Measurements from ENCODE around the gene RGL2. TPM values are rescaled to one million over a fixed set of nuclear protein-coding genes. Genes with fewer than 3 reads are reported as not detected.

Gene RGL2
- total RNA-seq, 1 donor from 2014 or later: 117 TPM

DNA sequence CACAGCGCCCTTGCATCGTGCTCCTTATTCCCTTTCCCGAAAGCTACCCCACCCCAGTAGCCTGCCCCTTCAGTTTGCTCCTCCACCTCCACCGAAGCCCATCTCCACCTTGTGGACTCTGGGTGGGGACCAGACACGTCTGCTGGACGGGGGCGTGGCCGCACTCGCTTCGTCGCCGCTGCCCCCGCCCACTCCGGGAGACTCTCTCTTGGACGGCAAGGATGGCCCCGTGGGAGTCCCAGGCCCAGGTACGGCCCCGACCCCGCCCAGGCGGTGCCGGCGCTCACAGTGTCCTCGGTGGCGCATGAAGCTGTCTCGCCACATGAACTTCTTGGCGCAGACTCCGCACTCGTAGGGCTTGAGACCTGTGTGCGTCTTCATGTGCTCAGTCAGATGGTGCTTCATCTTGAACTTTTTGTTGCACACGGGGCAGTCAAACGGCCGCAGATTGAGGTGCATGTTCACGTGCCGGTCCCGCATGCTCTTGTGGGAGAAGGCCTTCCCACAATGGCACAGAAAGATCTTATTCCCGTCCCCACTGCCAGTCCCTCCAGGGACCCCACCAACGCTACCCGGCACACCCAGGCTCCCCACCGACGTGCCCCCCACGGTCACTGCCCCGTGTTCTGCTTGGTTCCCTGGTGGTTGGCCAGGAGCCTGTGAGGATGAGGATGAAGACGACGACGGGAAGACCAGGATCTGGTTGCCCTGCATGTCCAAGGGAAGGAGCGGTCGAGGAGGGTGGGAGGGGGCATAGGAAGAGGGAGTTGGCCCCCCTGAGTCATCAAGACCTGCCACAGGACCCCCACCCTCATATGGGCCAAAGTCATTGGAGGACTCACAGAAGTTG, 16.4 kb upstream of the RGL2 start:
- peaks cover 70% of the 10 kb centered on the region for H3K4me1 ChIP-seq
- no peaks in the 10 kb centered on the region for H3K27me3 ChIP-seq (ENCODE audit: low read depth)
- intact Hi-C loops (cut with DNase I): no loop called here
- H3K4me3 ChIP-seq: peak overlapping the region; percentile 96
- TF ChIP-seq, protein P1, sequence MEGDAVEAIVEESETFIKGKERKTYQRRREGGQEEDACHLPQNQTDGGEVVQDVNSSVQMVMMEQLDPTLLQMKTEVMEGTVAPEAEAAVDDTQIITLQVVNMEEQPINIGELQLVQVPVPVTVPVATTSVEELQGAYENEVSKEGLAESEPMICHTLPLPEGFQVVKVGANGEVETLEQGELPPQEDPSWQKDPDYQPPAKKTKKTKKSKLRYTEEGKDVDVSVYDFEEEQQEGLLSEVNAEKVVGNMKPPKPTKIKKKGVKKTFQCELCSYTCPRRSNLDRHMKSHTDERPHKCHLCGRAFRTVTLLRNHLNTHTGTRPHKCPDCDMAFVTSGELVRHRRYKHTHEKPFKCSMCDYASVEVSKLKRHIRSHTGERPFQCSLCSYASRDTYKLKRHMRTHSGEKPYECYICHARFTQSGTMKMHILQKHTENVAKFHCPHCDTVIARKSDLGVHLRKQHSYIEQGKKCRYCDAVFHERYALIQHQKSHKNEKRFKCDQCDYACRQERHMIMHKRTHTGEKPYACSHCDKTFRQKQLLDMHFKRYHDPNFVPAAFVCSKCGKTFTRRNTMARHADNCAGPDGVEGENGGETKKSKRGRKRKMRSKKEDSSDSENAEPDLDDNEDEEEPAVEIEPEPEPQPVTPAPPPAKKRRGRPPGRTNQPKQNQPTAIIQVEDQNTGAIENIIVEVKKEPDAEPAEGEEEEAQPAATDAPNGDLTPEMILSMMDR (IDR thresholded peaks at IDR 0.05): no peak
- ATAC-seq: peak in 1 of 2 donors; percentile 5
- peaks cover 36% of the 10 kb centered on the region for H3K36me3 ChIP-seq
- DNase-seq: peak; percentile 76
- H3K27ac ChIP-seq: peak overlapping the region; percentile 98
- H3K9me3 ChIP-seq: no peaks in the 10 kb centered on the region

DNA sequence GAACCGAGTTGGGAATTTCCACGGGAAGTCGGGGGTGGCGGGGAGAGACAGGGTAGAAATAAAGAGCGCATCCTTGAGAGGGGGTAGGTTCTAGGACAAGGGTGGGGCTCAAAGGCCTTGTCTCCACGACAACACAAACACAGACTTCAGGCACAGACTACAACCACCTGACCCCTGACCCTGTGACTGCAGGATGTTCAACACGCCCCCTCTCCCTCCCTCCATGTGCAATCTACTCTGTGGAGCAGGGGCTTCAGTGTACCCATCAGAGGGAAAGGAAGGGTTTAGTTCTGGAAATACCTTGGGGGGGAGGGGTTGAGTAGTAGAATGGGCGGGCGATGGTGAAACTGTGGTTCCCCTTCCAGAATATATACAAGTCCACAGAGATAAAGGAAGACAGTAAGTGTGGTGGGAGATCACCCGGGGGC, 15.8 kb upstream of the RGL2 start:
- ATAC-seq: peak; percentile 65 to 67

DNA sequence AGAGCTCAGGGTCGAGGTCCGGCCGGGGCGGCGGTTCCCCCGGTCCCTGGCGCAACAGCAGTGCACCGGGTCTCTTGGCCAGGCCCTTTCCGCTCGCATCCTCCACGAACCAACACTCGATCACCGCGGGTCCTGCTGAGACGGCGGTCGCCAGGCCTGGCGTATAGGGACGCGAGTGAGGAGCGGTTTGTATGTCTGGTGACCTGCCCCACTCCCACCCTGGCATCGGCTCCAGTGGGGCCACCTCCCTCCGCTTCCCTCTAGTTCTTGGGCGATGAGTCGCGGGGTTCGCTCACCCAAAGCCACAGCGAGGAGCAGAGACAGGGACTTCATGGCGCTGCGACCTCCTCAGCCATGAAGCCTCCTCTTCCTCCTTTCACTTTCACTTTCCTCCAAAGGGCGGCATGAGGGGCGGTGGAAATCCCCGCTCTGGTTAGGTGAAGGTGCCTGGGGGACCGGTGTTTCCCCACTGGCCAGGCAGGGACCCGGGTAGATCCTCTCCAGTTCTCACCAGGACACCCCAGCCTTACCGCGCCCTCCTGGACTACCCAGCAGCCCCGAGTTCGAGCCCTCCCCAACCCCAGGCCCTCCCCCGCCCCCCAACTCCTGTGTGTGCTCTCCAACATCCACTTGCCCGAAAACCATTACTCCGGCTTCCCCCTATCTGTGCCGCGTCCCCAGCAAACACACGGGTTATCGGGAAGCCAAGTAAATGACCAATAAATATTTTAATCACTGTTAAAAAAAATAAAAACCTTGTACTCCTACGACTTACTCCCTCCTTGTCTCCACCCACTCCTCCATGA, 15.2 kb upstream of the RGL2 start, which contains the start of gene TAPBP:
TAPBP (minus strand) TSS at position 370 of the 806 bp plus-strand sequence; CDS start at position 333, 37 bp downstream.
- intact Hi-C loops (cut with DNase I): no loop called here
- Histone ChIP-seq H3K4me3 (peak within 1 kb of the TSS; percentile 96), H3K4me1 (peaks cover 57% of the 10 kb centered on the region), H3K9me3 (no peaks in the 10 kb centered on the region), H3K27ac (peak within 1 kb of the TSS; percentile 98), H3K36me3 (peaks cover 36% of the 10 kb centered on the region), H3K27me3 (ENCODE audit: low read depth) (no peaks in the 10 kb centered on the region)
- DNase-seq (peak; percentile 72), ATAC-seq (peak; percentile 38 to 62)
- TF ChIP-seq, protein P1 (IDR thresholded peaks at IDR 0.05): no peak

More for the DNA sequence above, 15.8 kb upstream of the RGL2 start:
- peak; percentile 76 for DNase-seq
- H3K4me1 ChIP-seq: peaks cover 63% of the 10 kb centered on the region
- peak overlapping the region; percentile 98 for H3K27ac ChIP-seq
- intact Hi-C loops (cut with DNase I): no loop called here
- peaks cover 36% of the 10 kb centered on the region for H3K36me3 ChIP-seq
- H3K4me3 ChIP-seq: peak overlapping the region; percentile 96
- H3K9me3 ChIP-seq: no peaks in the 10 kb centered on the region
- no peaks in the 10 kb centered on the region for H3K27me3 ChIP-seq (ENCODE audit: low read depth)
- TF ChIP-seq, protein P1 (IDR thresholded peaks at IDR 0.05): no peak

DNA sequence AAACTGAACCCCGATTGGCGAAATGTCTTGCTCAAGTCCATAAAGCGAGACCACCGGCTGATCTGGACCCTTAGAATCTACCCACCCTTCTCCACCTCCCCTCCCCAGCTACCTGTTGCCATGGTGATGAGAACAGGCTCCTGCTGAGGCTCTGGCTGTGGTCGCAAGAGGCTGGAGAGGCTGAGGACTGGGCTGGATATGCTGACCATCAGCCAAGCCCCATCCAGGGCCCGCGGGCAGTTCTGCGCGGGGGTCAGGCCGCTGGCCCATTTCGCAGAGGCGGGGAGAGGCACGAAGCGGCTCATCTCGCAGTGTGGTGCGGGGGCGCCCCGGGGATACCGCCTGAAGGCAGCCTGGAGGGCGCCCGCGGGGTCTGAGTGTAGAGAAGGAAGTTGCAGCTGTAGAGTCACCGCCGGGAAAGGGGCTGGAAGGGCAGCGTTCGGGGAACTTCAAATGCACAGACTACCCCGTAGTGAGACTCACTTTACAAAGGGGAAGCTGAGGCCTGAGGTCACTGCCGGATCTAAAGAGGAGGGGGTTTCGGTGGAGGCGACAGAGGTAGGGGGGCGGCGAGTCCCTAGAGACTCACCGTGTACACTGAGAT, 14.5 kb upstream of the RGL2 start:
- peak overlapping the region; percentile 96 for H3K4me3 ChIP-seq
- peaks cover 50% of the 10 kb centered on the region for H3K4me1 ChIP-seq
- peak; percentile 15 to 21 for ATAC-seq
- H3K27ac ChIP-seq: peak overlapping the region; percentile 98
- peaks cover 40% of the 10 kb centered on the region for H3K36me3 ChIP-seq
- TF ChIP-seq, protein P1 (IDR thresholded peaks at IDR 0.05): no peak
- H3K27me3 ChIP-seq (ENCODE audit: low read depth): no peaks in the 10 kb centered on the region
- intact Hi-C loops (cut with DNase I): no loop called here
- peak; percentile 83 for DNase-seq
- H3K9me3 ChIP-seq: no peaks in the 10 kb centered on the region
